ENCODE measurements around the gene SNRNP35.
"Not testable (repeated sequence)": the region's sequence is repeated elsewhere in the genome, so short reads cannot be mapped to it uniquely, and the experiment has no call there.

SNRNP35 gene

DNA sequence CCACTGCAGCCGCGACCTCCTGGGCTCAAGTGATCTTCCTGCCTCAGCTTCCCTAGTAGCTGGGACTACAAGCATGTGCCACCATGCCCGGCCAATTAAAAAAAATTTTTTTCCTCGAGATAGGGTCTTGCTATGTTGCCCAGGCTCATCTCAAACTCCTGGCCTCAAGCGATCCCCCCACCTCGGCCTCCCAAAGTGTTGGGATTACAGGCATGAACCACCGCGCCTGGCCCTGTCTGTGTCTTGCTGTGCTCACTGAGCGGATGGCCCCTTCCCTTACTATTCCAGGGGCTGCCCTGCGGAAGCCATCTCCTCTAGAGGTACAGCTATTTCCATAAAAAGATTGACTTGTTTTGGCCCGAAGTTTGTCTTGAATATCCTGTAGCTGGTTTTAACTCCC lies 20.1 kb downstream of the SNRNP35 start:
- TF ChIP-seq, protein P1, sequence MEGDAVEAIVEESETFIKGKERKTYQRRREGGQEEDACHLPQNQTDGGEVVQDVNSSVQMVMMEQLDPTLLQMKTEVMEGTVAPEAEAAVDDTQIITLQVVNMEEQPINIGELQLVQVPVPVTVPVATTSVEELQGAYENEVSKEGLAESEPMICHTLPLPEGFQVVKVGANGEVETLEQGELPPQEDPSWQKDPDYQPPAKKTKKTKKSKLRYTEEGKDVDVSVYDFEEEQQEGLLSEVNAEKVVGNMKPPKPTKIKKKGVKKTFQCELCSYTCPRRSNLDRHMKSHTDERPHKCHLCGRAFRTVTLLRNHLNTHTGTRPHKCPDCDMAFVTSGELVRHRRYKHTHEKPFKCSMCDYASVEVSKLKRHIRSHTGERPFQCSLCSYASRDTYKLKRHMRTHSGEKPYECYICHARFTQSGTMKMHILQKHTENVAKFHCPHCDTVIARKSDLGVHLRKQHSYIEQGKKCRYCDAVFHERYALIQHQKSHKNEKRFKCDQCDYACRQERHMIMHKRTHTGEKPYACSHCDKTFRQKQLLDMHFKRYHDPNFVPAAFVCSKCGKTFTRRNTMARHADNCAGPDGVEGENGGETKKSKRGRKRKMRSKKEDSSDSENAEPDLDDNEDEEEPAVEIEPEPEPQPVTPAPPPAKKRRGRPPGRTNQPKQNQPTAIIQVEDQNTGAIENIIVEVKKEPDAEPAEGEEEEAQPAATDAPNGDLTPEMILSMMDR (IDR thresholded peaks at IDR 0.05; ENCODE audit: insufficient read depth, missing control alignments) = no peak
- FAIRE-seq (no peak), DNase-seq (ENCODE audit: insufficient read length, low spot score) (no peak)

DNA sequence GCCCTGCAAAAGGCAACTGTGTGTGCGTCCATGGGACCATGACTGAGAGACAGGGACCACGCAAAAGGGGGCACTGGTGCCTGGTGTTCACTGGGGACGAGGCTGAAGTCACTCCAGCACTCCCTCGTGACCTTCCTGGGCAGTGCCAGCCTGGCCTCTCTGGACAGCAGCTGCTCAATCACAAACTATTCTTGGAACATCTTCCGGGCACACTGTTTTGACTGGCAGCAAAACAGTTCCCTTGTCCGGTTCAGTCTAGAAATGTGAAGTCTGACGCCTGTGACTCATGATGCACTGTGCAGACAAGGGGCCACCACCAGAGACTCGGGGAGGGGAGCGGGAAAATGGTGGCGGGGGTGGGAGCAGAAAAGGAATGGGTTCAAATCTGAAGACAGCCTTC lies 20.8 kb downstream of the SNRNP35 start:
- DNase-seq (ENCODE audit: insufficient read length, low spot score) = no peak
- TF ChIP-seq, protein P1 (IDR thresholded peaks at IDR 0.05; ENCODE audit: insufficient read depth, missing control alignments) = no peak
- no peak for FAIRE-seq

DNA sequence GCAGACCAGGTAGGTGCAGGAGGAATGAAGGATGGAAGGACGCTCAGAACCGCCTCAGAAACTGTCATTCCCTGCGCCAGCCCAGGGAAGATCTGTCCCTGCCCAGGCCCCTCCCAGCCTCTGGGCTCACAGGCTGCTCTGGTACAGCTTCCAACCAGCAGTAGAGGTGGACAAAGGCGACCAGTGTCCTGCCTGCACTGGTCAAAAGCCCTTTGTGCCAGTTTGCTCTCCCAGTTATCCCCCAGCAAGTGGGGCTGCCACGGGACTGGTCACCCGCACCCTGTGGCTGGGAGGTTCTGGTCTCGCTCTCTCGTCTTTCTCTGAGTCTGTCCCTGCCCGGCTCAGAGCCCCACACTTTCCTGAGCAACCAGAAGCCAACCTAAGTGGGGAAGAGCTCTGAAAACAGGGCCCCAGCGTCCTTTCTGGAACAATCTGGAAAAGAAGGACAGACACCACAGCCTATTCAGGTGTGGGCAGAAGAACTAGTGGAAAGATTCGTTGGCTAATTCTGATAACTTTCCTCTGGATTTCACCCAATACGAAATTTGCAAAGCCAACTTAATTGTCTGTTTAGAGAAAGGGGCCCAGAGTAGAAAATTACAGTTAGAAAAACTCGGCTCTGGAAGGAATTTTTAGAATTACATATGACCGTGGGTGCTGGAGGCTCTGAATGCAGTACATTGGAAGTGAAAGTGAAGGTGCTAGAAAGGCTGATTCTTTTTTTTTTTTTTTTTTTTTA lies 21.7 kb downstream of the SNRNP35 start:
- FAIRE-seq = no peak
- TF ChIP-seq, protein P1 (IDR thresholded peaks at IDR 0.05; ENCODE audit: insufficient read depth, missing control alignments) = no peak
- DNase-seq (ENCODE audit: insufficient read length, low spot score) = no peak

DNA sequence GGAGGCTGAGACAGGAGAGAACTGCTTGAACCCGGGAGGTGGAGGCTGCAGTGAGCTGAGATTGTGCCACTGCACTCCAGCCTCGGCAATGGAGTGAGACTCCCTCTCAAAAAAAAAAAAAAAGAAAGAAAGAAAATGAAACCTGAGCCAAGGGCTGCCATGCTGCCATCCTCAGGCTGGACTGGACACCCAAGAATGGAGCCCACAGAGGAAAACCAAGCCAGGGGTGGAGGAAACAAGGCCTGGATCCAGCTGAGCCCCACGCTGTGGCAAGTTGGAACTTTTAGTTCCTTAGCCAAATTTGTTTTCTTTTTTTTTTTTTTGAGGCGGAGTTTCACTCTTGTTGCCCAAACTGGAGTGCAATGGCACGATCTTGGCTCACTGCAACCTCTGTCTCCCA lies 23.3 kb downstream of the SNRNP35 start:
- FAIRE-seq; DNase-seq (ENCODE audit: insufficient read length, low spot score): not testable (repeated sequence)

DNA sequence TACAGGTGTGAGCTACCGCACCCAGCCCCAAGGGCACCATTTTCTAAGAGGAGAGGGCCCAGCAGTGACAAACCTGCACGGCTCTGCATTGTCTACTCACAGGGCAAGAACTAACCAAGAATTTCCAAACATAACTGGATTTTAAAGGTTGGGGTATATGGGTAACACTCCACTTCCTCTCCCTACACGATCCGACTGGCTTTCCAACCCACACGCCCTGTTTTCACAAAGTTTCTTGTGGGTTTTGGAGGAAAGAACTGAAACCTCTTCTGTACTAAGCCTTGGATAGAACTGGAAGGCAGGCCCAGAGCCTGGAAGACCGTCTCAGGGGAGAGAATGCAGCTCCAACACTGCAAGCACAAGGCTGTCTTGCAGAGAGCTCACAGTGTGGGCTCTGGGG lies 24.9 kb downstream of the SNRNP35 start:
- no peak for FAIRE-seq
- DNase-seq (ENCODE audit: insufficient read length, low spot score) = no peak
- TF ChIP-seq, protein P1 (IDR thresholded peaks at IDR 0.05; ENCODE audit: insufficient read depth, missing control alignments) = no peak

DNA sequence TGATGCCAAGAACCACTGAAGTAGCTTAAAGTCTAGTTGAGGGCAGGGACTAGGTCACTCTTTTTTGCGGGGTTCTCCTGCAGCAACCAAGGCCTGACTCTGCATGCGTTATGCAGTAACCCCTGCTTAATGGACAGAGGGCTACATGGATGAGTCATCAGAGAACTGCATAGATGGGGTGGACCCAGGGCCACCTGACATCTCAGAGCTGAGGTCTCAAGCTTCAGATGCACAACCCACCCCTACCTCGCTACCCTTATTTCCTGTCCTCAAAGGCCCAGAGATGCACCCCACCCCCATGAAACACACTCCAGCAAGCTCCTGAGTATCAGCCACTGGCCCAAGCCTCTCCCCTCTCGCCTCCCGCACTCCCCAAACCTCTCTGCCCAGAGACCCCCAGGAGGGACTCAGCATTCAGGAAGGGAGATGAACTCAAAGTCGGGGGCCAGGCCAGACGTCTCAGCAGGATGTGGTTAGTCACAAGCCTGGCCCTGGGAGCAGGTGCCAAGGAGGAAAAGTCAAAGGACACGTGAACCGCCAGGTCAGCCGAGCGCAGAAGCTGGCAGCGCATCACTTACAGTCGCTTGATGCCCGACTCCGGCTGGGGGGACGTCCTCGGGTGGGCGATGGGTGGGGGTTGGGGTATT lies 25.8 kb downstream of the SNRNP35 start:
- DNase-seq (ENCODE audit: insufficient read length, low spot score) (no peak), FAIRE-seq (no peak)
- TF ChIP-seq, protein P1 (IDR thresholded peaks at IDR 0.05; ENCODE audit: insufficient read depth, missing control alignments) = no peak

DNA sequence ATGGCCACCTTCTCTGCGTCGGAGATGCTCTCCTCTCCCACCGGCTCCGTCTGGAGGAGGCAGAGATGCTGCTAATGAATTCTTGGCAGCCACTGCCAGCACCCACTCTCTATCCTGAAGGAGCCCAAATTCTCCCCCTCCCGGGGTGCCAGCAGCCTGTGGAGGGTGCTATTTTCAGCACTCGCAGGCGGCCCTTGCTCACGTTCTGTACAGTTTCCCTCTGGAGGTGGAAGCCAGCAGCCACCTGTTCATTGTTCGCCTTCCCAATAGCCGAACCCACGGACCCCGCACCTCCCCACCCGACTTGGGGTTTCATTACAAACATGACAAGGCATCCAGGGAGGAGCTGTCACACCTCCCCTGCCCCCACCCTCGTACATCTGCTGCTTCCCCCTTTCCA lies 27.8 kb downstream of the SNRNP35 start:
- TF ChIP-seq, protein P1 (IDR thresholded peaks at IDR 0.05; ENCODE audit: insufficient read depth, missing control alignments) = no peak
- FAIRE-seq (no peak), DNase-seq (ENCODE audit: insufficient read length, low spot score) (no peak)

All from D721Med (cell line).